IPS-18c (cell line): Measurements from ENCODE around the gene SLC2A13.
"Not testable (repeated sequence)": the region's sequence is repeated elsewhere in the genome, so short reads cannot be mapped to it uniquely, and the experiment has no call there.

ENCODE experiments used
- H3K4me3 ChIP-seq: 2 replicates; pipeline ENCODE4 v1.7.0; 2013; ENCODE audit warnings: low read depth, mild to moderate bottlenecking, low read length, moderate library complexity; ENCODE audit not compliant: insufficient read depth
- H3K9me3 ChIP-seq: one replicate; pipeline ENCODE4 v1.6.1; 2013; ENCODE audit warnings: mild to moderate bottlenecking, low read length, moderate library complexity; ENCODE audit not compliant: control insufficient read depth, insufficient read depth

The SLC2A13 gene

GRCh38 chr12:40058721-40059190 lies 47.1 kb downstream of the SLC2A13 start:
- no peaks in the 10 kb centered on the region for H3K9me3 ChIP-seq

GRCh38 chr12:40056373-40056772 lies 49.5 kb downstream of the SLC2A13 start:
- no peak overlapping the region for H3K4me3 ChIP-seq
- H3K9me3 ChIP-seq: no peaks in the 10 kb centered on the region

More at GRCh38 chr12:40058721-40059190, 47.1 kb downstream of the SLC2A13 start:
- H3K4me3 ChIP-seq: no peak overlapping the region

DNA sequence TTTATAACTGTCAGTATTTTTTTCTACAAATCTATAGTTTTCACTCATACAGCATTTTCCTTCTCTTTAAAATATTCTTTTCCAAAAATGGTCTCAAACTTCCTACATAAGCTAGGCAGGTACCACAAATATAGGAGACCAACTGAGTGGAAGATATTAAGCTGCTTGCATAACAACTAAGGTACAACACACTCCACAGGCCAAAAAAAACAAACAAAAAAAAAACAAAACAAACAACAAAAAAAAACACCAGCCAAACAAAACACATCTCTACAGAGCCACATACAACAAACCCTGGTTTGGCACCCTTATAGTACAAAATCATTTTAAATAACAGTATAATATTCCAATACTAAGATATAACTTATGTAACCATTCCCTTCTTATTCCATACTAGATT lies 50.1 kb downstream of the SLC2A13 start:
- no peaks in the 10 kb centered on the region for H3K9me3 ChIP-seq

DNA sequence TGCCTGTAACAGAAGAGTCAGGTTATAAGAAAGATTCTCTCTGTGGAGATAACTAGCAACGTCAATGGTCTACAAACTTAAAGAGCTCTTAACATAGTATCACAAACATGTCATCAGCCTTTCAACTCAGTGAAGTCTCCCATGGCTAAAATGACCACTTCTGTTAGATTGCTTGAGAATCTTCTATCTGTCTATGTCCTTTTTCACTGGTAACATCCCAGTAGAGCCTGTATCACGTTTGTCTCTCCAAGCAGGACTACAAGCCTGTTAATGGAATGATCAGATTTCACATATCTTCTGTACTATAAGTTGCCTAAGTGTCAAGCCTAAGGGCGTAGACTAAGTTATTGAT lies 50.7 kb downstream of the SLC2A13 start:
- H3K4me3 ChIP-seq: no peak overlapping the region
- H3K9me3 ChIP-seq: no peaks in the 10 kb centered on the region

More for the DNA sequence above, 50.1 kb downstream of the SLC2A13 start:
- H3K4me3 ChIP-seq: no peak overlapping the region

GRCh38 chr12:40054555-40055227 lies 51.2 kb downstream of the SLC2A13 start:
- Histone ChIP-seq H3K9me3 (no peaks in the 10 kb centered on the region), H3K4me3 (no peak overlapping the region)

GRCh38 chr12:40049268-40049667 lies 56.6 kb downstream of the SLC2A13 start:
- H3K9me3 ChIP-seq: no peaks in the 10 kb centered on the region
- no peak overlapping the region for H3K4me3 ChIP-seq

GRCh38 chr12:40047002-40047401 lies 58.9 kb downstream of the SLC2A13 start:
- not testable (repeated sequence) for H3K4me3 ChIP-seq, H3K9me3 ChIP-seq

DNA sequence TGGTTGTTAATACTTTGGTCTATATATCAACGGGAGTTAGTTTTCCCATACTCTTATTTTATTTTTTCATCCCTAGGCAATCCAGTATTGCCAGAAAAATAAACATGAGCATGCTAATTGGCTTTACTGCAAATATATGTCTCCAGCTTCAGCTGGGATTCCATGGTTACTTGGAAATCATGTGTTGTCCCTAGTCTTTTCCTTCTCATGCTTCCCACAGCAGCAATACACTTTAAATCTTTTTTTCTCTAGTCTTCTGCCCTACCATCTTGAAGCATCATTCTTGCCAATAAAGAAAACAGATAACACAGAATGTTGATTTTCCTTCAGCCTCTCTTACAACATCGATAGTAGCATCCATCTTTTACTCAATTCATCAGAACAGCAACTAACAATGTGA lies 60.2 kb downstream of the SLC2A13 start:
- no peaks in the 10 kb centered on the region for H3K9me3 ChIP-seq
- no peak overlapping the region for H3K4me3 ChIP-seq

DNA sequence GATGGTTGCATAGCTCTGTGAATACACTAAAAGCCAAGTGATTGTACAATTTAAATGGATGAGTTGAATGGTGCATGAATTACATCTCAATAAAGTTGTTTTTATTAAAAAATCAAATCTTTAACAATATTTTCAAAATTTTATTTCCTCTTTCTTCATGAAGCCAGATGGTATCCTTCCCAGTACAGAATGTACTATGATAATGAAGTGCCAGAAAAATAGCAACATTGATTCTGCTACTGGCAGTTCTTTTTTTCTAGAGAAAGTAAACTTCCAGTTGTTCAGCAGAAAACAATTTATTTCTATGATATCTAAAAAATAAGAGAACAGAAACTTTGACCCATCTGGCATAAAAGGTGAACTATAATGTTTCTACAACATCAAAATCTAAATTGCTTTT lies 61.5 kb downstream of the SLC2A13 start:
- H3K9me3 ChIP-seq: no peaks in the 10 kb centered on the region

GRCh38 chr12:40039598-40039997 lies 66.3 kb downstream of the SLC2A13 start:
- Histone ChIP-seq H3K9me3 (no peaks in the 10 kb centered on the region), H3K4me3 (no peak overlapping the region)

More for the DNA sequence above, 61.5 kb downstream of the SLC2A13 start:
- no peak overlapping the region for H3K4me3 ChIP-seq

GRCh38 chr12:40038619-40039018 lies 67.3 kb downstream of the SLC2A13 start:
- H3K4me3 ChIP-seq: no peak overlapping the region
- no peaks in the 10 kb centered on the region for H3K9me3 ChIP-seq

DNA sequence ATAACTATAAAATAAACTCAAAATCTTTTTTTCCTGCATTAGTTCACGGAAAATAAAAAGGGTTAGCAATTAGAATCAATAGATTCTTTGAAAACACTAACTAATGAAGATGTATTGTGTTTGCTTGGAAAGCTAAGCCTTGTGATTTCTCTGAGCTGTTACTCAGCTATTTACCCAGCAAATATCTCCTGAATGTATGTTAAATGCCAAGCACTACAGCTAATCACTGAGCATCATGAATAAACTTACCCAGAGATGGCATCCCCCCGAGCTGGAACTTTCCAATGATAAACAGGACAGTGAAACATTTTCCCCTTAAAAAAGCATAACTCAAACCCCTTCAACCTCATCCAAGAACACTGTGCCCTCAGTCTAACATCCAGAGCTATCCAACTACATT lies 71.2 kb downstream of the SLC2A13 start:
- H3K4me3 ChIP-seq: no peak overlapping the region
- no peaks in the 10 kb centered on the region for H3K9me3 ChIP-seq

DNA sequence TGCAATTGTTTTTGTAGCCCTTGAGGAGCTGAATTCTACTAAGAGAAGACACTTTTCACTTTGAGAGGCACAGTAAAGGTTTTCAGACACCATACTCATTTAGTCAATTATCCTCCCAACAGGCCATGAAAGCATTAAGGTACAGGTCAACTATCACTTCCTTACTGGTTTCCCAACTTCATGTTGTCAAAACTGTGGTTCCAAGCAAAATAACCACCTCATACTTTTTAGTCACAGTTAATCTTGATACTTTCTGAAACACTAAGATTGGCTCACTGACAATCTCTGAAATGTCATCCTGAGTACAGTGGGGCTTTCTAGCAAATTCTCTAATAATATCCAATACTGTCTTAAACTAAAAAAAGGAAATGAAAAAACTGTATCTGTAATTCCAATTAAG lies 71.7 kb downstream of the SLC2A13 start:
- Histone ChIP-seq H3K4me3 (no peak overlapping the region), H3K9me3 (no peaks in the 10 kb centered on the region)

- Histone ChIP-seq H3K9me3 (no peaks in the 10 kb centered on the region), H3K4me3 (no peak overlapping the region)
Measured at GRCh38 chr12:40033242-40033630, 72.6 kb downstream of the SLC2A13 start.

DNA sequence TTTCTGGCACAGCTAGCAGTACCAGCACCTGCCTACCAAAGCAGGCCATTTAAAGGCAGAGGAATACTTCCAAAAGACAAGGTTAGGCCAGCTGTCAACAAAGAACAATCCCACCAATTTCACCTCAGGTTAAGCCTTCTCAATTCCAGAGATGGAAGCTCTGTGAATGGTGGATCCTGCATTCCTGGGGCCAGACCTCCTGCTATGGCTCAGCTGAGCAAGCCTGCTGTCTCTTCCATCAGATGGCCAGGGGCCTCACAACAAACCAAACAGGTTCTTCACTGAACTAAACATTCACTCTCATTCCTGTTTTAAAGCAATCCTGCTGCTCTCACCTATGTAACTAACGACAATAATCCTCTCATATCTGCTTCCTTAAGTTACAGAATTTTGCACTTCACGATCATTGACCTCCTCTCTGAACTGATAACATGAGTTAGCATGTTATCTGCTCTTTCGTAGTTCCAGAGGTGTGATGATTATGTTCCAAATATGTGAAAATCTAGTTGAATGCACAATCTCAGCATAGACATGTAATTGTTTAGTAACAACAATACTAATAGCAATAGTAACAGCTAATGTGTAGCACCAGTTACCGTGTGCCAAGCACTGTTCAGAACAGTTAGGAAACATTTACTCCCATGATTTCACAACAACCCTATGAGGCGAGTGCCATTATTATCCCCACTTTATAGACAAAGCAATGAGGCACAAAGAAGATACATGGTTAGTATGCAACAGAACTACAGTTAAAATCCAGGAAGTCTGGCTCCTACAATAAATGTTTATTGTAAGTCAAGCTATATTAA lies 73.2 kb downstream of the SLC2A13 start:
- no peak overlapping the region for H3K4me3 ChIP-seq
- no peaks in the 10 kb centered on the region for H3K9me3 ChIP-seq

GRCh38 chr12:40031965-40032364 lies 73.9 kb downstream of the SLC2A13 start:
- Histone ChIP-seq H3K4me3 (no peak overlapping the region), H3K9me3 (no peaks in the 10 kb centered on the region)

GRCh38 chr12:40030970-40031369 lies 74.9 kb downstream of the SLC2A13 start:
- not testable (repeated sequence) for H3K9me3 ChIP-seq, H3K4me3 ChIP-seq

DNA sequence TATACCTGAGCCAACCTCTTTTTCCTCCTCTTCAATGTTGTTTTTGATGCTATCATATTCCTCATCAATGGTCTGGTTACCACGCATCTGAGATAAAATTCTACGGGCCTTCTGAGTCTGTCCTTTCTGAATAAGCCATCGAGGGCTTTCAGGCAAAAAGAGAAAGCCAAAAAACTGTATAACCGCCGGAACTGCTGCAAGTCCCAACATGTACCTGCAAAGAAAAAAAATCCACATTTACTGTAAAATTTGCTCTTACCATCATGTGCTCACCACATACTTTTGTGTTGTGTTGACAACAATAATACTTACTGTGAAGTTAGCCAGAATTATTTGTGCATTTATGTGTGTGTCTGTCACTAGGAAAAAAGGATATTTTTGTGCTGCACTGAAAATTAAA lies 77.6 kb downstream of the SLC2A13 start:
- no peaks in the 10 kb centered on the region for H3K9me3 ChIP-seq
- no peak overlapping the region for H3K4me3 ChIP-seq
